Large intestine (tissue), 1 donor: ENCODE results near the gene SLC38A10. TPM values are rescaled to one million over a fixed set of nuclear protein-coding genes. Genes with fewer than 3 reads are reported as not detected.

Experiments
- polyA plus RNA-seq: library from polyadenylated mRNA; unstranded; fragments of 120-200 nt; gene quantifications from one replicate; pipeline ENCODE4 v1.2.1, GENCODE V29; 2013

SLC38A10 gene
- polyA plus RNA-seq, 1 donor, result 86.5 TPM

Other genes with a start within 250 kb of the SLC38A10 start
- gene PVALEF, start 129.8 kb downstream of the SLC38A10 start, polyA plus RNA-seq, result 0.34 TPM
- gene AATK, start 129.1 kb downstream of the SLC38A10 start, polyA plus RNA-seq, result 81.2 TPM
- gene CEP131, start 72.3 kb downstream of the SLC38A10 start, polyA plus RNA-seq, result 9.0 TPM
- 32.1 TPM for gene TEPSIN, start 56.3 kb downstream of the SLC38A10 start, polyA plus RNA-seq
- gene NDUFAF8, start 56.0 kb downstream of the SLC38A10 start, polyA plus RNA-seq, result 42.6 TPM
- 21.9 TPM for gene BAHCC1, start 100.2 kb upstream of the SLC38A10 start, polyA plus RNA-seq
- gene ACTG1, start 217.5 kb upstream of the SLC38A10 start, polyA plus RNA-seq, result 2,245 TPM
- 1.5 TPM for gene FSCN2, start 233.1 kb upstream of the SLC38A10 start, polyA plus RNA-seq